SKM-1 (cell line): ENCODE data around the gene NUP37.
"Not testable (repeated sequence)": the region's sequence is repeated elsewhere in the genome, so short reads cannot be mapped to it uniquely, and the experiment has no call there.

Experiments
- DNase-seq: peaks from one replicate; lab custom pipeline; 2025; ENCODE audit not compliant: unreplicated experiment; lab: John Stamatoyannopoulos, UW

The NUP37 gene, protein sequence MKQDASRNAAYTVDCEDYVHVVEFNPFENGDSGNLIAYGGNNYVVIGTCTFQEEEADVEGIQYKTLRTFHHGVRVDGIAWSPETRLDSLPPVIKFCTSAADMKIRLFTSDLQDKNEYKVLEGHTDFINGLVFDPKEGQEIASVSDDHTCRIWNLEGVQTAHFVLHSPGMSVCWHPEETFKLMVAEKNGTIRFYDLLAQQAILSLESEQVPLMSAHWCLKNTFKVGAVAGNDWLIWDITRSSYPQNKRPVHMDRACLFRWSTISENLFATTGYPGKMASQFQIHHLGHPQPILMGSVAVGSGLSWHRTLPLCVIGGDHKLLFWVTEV

DNA sequence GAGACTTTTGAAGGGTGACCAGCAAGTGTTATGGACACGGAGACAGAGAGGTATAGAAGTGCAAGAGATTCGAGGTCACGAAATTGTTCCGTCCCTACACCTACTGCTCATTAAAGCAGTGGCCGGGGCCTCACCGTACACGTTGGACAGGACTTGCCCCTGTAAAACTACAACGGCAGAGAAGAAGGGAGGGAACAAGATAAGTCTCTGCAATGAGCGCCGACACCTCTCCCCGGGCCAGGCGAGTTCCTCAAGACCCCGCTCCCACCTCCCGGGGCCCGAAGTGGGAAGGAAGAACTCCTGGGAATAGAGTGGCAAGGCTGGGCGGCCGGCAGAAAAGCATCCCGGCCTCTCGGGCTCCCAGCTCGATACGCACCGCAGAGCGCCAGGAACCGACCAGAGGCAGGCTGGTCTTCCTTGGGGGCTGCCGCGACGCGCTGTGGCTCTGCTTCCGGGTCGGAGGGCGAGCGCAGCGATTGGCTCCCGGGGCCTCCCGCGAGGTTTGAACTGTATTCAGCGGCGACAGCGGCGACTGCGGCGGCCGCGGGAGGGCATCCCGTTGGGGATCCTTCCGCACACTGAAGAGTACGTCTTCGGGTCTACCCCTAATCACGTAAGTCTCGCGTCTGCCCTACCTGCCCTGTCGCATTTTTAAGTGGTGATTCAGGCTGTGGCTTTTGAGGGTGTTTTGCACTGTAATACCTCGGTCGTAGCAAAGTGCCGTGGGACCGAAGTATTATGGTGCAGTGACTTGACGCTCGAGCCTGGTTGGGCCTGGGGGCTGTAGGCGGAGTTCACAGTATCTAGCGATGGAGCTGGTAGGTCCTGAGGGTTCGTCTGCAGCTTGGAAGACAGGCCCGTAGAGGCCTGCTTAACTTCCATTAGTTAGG lies at the start of gene NUP37, which contains the start of gene PARPBP:
Gene NUP37 (minus strand): TSS at position 441 of the 890 bp plus-strand sequence. CDS start 1,596 bp downstream, outside the sequence.
Gene PARPBP (plus strand): TSS at position 510 of the 890 bp plus-strand sequence. CDS start 3,706 bp downstream, outside the sequence.
- DNase-seq, result peak; percentile 41

DNA sequence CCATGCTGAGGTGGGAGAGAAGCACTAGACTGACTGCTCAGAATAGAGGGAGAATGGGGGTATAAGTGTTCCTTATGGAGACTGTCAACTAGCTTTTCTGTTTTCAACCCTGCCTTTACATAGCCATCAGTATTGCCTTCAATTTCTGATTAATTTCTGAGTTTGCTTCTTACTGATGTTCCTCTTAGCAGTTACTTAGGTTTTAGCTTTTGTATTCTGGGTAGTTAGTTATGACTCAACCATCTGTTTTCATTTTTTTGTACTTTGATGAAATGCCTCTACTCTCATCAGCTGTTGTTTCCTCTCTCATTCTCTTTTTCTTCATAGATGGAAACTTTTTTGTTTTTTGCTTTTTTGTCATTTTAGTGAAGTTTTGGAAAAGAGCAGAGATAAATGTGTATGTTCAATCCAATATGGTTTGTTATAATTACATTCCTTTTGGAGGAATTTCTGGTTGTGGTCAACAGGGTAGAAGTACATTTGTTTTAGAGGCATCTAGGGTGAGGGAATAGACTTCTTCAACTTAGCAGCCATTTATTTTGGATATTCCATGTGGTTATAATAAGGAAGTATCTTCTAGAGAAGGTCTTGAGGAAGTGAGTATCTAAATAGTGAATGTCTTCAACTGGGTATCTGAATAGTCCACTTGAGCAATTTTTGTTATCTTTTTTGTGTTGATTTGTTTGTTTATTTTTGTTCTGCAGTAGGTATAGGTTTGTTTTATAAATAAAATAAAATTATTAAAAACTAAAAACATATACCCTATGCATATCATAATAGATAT lies 48.1 kb upstream of the NUP37 start:
- no peak for DNase-seq

- no peak for DNase-seq
Observed at GRCh38 chr12:102163383-102163782, 43.5 kb upstream of the NUP37 start.

GRCh38 chr12:102155206-102155605 lies 35.3 kb upstream of the NUP37 start:
- not testable (repeated sequence) for DNase-seq

GRCh38 chr12:102147062-102147587 lies 27.2 kb upstream of the NUP37 start:
- DNase-seq, result not testable (repeated sequence)

GRCh38 chr12:102144221-102144620 lies 24.3 kb upstream of the NUP37 start:
- no peak for DNase-seq

GRCh38 chr12:102142866-102143373 lies 23.0 kb upstream of the NUP37 start:
- DNase-seq, result not testable (repeated sequence)

DNA sequence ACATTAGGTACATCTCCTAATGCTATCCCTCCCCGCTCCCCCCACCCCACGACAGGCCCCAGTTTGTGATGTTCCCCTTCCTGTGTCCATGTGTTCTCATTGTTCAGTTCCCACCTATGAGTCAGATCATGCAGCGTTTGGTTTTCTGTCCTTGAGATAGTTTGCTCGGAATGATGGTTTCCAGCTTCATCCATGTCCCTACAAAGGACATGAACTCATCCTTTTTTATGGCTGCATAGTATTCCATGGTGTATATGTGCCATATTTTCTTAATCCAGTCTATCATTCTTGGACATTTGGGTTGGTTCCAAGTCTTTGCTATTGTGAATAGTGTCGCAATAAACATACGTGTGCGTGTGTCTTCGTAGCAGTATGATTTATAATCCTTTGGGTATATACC lies 17.7 kb upstream of the NUP37 start:
- not testable (repeated sequence) for DNase-seq

DNA sequence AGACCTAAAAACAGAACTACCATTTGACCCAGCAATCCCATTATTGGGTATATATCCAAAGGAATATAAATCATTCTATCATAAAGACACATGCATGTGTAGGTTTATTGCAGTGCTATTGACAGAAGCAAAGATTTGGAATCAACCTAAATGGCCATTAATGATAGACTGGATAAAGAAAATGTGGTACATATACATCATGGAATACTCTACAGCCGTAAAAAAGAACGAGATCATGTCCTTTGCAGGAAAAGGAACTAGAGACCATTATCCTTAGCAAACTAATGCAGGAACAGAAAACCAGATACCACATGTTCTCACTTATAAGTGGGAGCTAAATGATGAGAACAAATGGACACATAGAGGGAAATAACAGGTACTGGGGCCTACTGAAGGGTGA lies 11.5 kb upstream of the NUP37 start:
- DNase-seq, result not testable (repeated sequence)

DNA sequence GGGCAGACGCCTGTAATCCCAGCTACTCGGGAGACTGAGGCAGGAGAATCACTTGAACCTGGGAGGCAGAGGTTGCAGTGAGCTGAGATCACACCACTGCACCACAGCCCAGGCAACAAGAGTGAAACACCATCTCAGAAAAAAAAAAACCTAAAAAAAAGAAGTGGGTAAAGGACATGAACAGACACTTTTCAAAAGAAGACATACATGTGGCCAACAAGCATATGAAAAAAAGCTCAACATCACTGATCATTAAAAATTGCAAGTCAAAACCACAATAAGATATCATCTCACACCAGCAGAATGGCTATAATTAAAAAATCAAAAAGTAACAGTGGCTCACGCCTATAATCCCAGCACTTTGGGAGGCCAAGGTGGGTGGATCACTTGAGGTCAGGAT lies 10.8 kb upstream of the NUP37 start:
- not testable (repeated sequence) for DNase-seq

DNA sequence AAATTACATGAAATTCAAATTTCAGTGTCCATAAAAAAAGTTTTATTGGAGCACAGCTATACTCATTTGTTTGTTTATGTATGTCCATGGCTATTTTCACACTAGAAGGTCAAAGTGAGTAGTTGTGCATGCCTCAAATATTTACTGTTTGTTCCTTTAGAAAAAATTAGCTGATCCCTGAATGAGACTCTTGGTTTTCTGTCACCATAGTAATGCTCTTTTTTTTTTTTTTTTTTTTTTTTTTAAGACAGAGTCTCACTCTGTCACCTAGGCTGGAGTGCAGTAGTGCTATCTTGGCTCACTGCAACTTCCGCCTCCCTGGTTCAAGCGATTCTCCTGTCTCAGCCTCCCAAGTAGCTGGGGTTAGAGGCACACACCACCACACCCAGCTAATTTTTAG lies 1.4 kb upstream of the NUP37 start:
- DNase-seq, result not testable (repeated sequence)

GRCh38 chr12:102120886-102121285 lies 972 bp upstream of the NUP37 start:
- no peak for DNase-seq

DNA sequence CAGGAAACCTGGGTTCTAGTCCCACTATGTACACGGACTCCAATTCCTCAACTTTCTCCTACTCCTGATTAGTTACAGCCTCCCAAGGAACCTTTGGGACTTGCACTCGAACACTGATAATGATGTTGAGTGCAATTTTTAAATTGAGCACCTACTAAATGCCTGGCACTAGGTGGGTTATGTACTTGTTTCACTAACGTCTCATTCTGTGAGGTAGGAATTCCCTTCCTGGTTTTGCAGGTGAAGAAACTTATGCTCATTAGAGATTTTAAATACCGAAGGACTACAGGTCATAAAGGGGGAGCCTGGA lies 605 bp upstream of the NUP37 start:
- no peak for DNase-seq

DNA sequence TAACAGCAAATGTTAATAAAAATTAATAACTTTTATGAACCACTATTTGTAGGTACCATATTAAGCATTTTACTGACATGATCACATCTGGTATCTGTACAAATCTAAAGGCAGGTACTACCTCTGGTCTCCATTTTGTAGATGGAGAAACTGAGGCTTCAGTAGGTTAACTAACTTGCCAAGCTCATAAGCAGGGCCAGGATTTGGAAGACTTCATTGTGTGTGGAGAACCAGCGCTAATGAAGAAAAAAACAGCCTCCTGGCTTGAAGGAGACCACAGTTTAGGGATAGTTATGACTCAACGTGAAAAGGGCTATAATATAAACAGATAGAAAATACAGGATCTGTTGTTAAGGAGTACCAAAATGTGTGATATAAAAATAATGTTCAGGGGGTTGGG lies 1.0 kb downstream of the NUP37 start:
- DNase-seq, result no peak

GRCh38 chr12:102116392-102116791 lies 3.5 kb downstream of the NUP37 start:
- no peak for DNase-seq

DNA sequence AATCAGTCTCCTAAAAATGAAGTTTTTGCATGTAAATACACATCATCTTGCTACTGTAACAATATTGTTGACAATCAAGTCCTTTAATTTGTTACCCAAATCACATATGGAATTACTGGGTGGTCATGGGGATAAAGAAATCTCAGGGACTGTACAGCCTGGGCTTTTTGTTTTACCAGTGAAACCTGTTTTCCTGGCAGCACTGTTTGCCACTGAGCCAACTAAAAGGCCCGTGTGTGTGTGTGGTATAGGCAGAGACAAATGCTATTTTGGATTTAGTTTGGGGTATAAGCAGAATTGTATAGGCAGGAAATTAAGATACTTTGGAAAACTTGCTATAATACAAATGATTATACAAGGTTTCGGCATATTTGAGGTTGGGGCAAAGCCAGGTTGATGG lies 5.7 kb downstream of the NUP37 start:
- DNase-seq, result no peak

GRCh38 chr12:102110782-102111181 lies 9.1 kb downstream of the NUP37 start:
- DNase-seq, result no peak

- no peak for DNase-seq
Observed at GRCh38 chr12:102107970-102108369, 11.9 kb downstream of the NUP37 start.

DNA sequence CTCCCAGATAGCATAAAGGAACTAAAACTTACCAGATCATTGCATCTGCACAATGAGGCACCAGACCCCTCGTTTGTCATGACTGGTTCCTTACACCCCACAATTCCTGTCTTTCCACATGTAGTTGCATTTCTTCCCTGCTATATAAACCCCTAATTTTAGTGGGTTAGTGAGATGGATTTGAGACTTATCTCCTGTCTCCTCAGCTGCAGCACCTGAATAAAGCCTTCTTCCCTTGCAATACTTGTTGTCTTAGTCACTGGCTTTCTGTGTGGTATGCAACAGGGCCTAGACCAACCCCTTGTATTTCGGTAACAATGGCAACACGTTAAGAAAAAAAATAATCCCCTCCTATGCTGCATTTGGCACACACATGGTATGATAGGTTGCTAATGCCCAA lies 13.0 kb downstream of the NUP37 start:
- DNase-seq, result no peak

- no peak for DNase-seq
Observed at GRCh38 chr12:102096855-102097254, 23.1 kb downstream of the NUP37 start.
